Cerebellar nuclear complex (tissue), 1 donor: ENCODE data around the gene APOO.
"Not testable (repeated sequence)": the region's sequence is repeated elsewhere in the genome, so short reads cannot be mapped to it uniquely, and the experiment has no call there.

ENCODE experiments used
- DNase-seq, 2 experiments: peaks; one replicate each; lab custom pipeline; 2025; lab: John Stamatoyannopoulos, UW

The APOO gene

GRCh38 chrX:23902419-23902818, 5.3 kb downstream of the APOO start:
- no peak for DNase-seq

DNA sequence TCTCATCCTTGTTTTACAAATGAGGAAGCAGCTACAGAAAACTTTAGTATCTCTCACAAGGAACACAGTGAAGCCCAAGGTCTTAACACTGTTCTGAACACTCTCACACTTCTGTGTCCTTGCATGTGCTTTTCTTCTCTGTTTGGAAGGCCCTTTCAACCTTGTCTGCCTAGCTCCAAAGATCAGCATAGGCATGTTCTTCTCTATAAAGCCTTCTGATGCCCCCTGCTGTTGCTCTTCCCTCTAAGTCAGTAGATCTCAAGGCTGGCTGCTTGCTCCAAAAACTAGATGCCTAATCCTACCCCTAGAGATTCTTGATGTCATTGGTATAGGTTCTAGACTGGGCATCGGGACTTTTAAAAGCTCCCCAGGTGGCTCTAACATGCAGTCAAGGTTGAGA, 5.9 kb downstream of the APOO start:
- no peak for DNase-seq

DNA sequence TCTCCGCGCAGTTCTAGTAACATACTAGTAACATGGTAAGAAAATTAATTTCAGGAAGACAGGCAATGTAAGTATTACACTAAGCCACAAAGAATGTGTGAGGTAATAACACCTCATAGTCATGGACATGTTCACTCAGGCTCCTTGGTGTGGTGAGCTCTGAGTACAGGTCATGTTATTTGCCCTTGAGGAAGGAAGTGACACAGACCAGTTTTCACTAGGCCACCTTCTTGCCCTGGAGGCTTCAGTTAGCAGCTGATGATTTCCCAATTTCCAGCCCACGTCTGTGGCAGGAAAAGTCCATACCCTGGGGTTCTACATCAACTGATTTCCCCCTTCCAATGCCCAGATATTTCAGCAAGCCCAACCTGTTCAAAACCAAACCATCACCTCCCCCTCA, 6.7 kb downstream of the APOO start:
- DNase-seq, result no peak

DNA sequence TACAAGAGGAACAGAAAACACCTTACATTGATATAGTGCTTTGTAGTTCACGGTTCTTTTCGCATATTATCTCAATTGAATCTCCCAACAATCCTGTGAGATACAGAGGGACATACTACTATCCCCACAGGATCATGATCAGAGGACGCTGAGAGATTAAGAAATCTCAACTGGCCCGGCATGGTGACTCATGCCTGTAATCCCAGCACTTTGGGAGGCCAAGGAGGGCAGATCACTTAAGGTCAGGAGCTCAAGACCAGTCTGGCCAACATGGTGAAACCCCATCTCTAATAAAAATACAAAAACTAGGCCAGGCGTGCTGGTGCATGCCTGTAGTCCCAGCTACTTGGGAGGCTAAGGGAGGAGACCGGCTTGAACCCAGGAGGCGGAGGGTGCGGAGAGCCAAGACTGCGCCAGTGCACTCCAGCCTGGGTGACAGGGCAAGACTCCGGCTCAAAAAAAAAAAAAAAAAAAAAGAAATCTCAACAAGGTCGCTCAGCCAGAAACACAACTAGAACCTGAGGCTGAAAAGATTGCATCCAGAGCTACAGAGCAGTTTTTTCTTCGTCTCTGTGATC, 7.4 kb downstream of the APOO start:
- DNase-seq, result no peak

GRCh38 chrX:23898412-23898959, 9.3 kb downstream of the APOO start:
- DNase-seq, result no peak

- no peak for DNase-seq
These were observed 10.8 kb downstream of the APOO start for GRCh38 chrX:23896981-23897380.

DNA sequence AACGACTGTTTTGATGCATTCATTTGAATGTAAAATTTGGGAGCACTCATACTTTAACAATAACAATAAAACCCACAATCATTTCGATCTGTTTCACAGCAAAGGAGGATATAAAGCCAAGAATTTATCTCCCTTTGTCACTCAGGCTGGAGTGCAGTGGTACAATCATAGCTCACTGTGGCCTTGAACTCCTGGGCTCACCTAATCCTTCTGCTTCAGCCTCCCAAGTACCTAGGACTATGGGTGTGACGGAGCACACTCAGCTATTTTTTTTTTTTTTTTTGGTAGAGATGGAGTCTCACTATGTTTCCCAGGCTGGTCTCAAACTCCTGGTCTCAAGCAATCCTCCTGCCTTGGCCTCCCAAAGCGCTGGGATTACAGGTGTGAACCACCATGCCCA, 11.2 kb downstream of the APOO start:
- not testable (repeated sequence) for DNase-seq

GRCh38 chrX:23894993-23895392, 12.7 kb downstream of the APOO start:
- not testable (repeated sequence) for DNase-seq

- DNase-seq, result no peak
These were observed 16.8 kb downstream of the APOO start for GRCh38 chrX:23890933-23891332.

DNA sequence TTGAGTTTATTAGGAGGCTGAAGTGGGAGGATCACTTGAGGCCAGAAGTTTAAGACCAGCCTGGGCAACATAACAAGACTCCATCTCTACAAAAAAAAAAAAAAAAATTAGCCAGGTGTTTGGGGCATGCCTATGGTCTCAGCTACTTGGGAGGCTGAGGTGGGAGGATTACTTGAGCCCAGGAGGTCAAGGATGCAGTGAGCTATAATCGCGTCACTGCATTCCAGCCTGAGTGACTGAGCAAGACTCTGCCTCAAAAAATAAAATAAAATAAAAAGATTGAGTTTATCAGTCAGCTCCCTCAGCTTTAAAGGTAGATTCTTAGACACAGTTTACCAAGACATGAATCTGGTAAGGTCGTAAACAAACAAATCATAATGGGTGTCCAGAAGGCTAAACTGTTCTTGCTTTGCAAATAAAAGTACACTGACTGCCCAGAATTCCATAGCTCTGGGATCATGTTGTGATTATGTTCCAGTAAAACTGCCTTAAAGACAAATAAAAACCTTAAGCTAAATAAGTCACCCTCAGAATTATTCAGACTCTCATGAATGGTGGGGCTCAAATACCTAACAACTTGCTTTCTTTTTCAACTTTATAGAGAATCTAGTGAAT, 18.7 kb downstream of the APOO start:
- no peak for DNase-seq

- DNase-seq, result no peak
These were observed 19.8 kb downstream of the APOO start for GRCh38 chrX:23887918-23888317.

DNA sequence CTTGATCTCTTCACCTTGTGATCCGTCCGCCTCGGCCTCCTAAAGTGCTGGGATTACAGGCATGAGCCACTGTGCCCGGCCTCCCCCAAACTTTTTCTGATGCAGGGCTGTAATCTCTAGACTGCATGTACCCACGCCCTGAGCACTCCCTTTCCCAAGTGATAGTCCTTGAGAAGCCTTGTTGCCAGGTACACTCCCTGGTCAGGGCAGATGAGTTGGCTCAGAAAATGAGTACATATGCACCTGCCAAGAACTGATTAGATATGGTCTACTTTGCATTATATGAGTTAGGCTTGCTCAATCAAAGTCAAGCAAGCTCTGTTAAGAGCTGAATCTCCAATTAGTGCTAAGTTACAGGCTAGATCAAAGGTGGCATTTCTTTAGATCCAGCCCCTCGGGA, 20.3 kb downstream of the APOO start:
- no peak for DNase-seq

GRCh38 chrX:23885803-23886202, 21.9 kb downstream of the APOO start:
- DNase-seq, result no peak

GRCh38 chrX:23884427-23885024, 23.2 kb downstream of the APOO start:
- no peak for DNase-seq

GRCh38 chrX:23883737-23884354, 23.9 kb downstream of the APOO start:
- DNase-seq, result no peak

GRCh38 chrX:23879380-23880090, 28.2 kb downstream of the APOO start:
- DNase-seq, result no peak

GRCh38 chrX:23871905-23872546, 35.7 kb downstream of the APOO start:
- no peak for DNase-seq

GRCh38 chrX:23870041-23870440, 37.7 kb downstream of the APOO start:
- no peak for DNase-seq

DNA sequence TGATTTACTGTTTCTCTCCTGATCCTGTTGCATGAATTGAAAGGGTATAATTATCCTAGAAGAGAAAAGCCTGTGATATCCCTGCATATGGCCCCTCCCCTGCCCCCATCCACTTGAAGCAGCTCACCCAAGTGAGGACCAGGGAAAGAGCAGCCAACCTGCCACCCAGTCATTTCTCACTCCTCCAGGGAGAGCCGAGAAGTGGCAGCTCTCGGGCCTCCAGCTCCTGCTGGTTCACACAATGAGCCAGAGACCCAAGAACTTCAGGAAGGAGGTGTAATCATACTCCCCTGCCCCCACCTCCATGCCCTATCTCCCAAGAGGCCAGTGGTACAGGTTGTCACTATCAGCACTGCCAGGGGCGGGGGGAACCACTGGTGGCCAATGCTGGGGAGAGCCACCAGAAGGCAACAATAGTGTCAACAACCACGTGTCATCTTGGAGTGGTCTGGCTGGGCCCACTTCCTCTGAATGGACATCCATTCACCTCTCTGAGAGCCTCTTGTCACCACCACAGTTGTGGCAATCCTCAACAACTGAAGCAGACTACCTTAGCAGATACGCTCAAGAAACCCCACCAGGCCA, 42.9 kb downstream of the APOO start:
- no peak for DNase-seq

- not testable (repeated sequence) for DNase-seq
These were observed 45.8 kb downstream of the APOO start for GRCh38 chrX:23861952-23862351.

GRCh38 chrX:23861215-23861896, 46.4 kb downstream of the APOO start:
- DNase-seq, result no peak
